Gastroesophageal sphincter (tissue), 4 donors: ENCODE data around the gene PPP1R14C. TPM values are rescaled to one million over a fixed set of nuclear protein-coding genes. Genes with fewer than 3 reads are reported as not detected.

Source experiments
- ATAC-seq: fragments of 150-250 bp; one replicate; pipeline ENCODE4 v1.9.1; 2016; ENCODE audit warnings: mild to moderate bottlenecking, moderate library complexity
- H3K27ac ChIP-seq, 4 donors: fragments of 200-600 bp; sonication (generic) in 3 of 4; 1 replicate in 3 of 4; 2 replicates in 1 of 4; pipeline ENCODE4 v1.5.1; 2016 to 2019
- H3K27me3 ChIP-seq: fragments of 200-600 bp; sonication (generic); one replicate; pipeline ENCODE4 v1.5.1; 2019
- H3K36me3 ChIP-seq, 2 donors: fragments of 200-600 bp; sonication (generic); one replicate each; pipeline ENCODE4 v1.5.1; 2019; ENCODE audit warnings: control low read depth in 1 of 2
- H3K4me1 ChIP-seq, 3 donors: fragments of 200-600 bp; sonication (generic); 1 replicate in 2 of 3; 2 replicates in 1 of 3; pipeline ENCODE4 v1.5.1; 2016 to 2019; ENCODE audit warnings: control low read depth in 2 of 3
- H3K4me3 ChIP-seq, 2 donors: fragments of 200-600 bp; sonication (generic); one replicate each; pipeline ENCODE4 v1.5.1; 2019; ENCODE audit warnings: mild to moderate bottlenecking in 1 of 2, moderate library complexity in 1 of 2
- H3K9me3 ChIP-seq, 3 donors: fragments of 200-600 bp; sonication (generic); one replicate each; pipeline ENCODE4 v1.5.1; 2017 to 2019; ENCODE audit warnings: control low read depth in 2 of 3
- CTCF ChIP-seq, 4 experiments: fragments of 200-600 bp in 2 of 4; fragments of 450-650 bp in 2 of 4; sonication (generic) in 1 of 4; IDR thresholded peaks; one replicate each; pipeline ENCODE4 v1.5.1; 2017 to 2019; ENCODE audit warnings: antibody characterized with exemption in 4 of 4, mild to moderate bottlenecking in 2 of 4, moderate library complexity in 2 of 4
- EP300 ChIP-seq: sonication (generic); formaldehyde crosslinking; IDR thresholded peaks from one replicate; pipeline ENCODE4 v1.6.1; 2017; ENCODE audit warnings: antibody characterized with exemption, mild to moderate bottlenecking
- POLR2A ChIP-seq, 2 donors: fragments of 450-650 bp; IDR thresholded peaks; one replicate each; pipeline ENCODE4 v1.6.1; 2017; ENCODE audit warnings: antibody characterized with exemption in 2 of 2, mild to moderate bottlenecking in 2 of 2, moderate library complexity in 1 of 2
- POLR2AphosphoS5 ChIP-seq: sonication (generic); formaldehyde crosslinking; IDR thresholded peaks from one replicate; pipeline ENCODE4 v1.6.1; 2017; ENCODE audit warnings: antibody characterized with exemption
- WGBS, 2 donors: methylation state at CpG; one replicate each; pipeline ENCODE4 v1.1.5; 2018; ENCODE audit warnings: low coverage in 1 of 2; 5-methylcytosine and 5-hydroxymethylcytosine counted together
- total RNA-seq, 4 donors: library from RNA; depleted of rRNA; stranded (reverse); fragments of >200 nt; gene quantifications; one replicate each; pipeline ENCODE4 v1.1.0, GENCODE V29; 2016

PPP1R14C gene
- total RNA-seq, 4 donors from 2014 or later = 0.12 to 1.5 TPM; not detected in 2

- no peak for ATAC-seq
- no peak for TF ChIP-seq POLR2AphosphoS5
- TF ChIP-seq CTCF (IDR thresholded peaks at IDR 0.05) = no peak
- no peak for TF ChIP-seq EP300
- TF ChIP-seq POLR2A (IDR thresholded peaks at IDR 0.05) = no peak
Measured at GRCh38 chr6:150182460-150183078, 39.7 kb downstream of the PPP1R14C start.

GRCh38 chr6:150183105-150183504 is 40.3 kb downstream of the PPP1R14C start:
- WGBS, 2 donors = 68 to 72% methylated on average over 4 of the region's 4 CpGs
- no peak overlapping the region for H3K4me3 ChIP-seq
- no peaks in the 10 kb centered on the region for H3K36me3 ChIP-seq
- TF ChIP-seq POLR2A (IDR thresholded peaks at IDR 0.05) = no peak
- TF ChIP-seq POLR2AphosphoS5 = no peak
- TF ChIP-seq CTCF (IDR thresholded peaks at IDR 0.05) = no peak
- TF ChIP-seq EP300 = no peak
- H3K27ac ChIP-seq = no peak overlapping the region
- H3K9me3 ChIP-seq = no peaks in the 10 kb centered on the region
- no peaks in the 10 kb centered on the region for H3K4me1 ChIP-seq
- no peak for ATAC-seq
- no peaks in the 10 kb centered on the region for H3K27me3 ChIP-seq

More at GRCh38 chr6:150182460-150183078, 39.7 kb downstream of the PPP1R14C start:
- H3K27ac ChIP-seq = no peak overlapping the region
- no peaks in the 10 kb centered on the region for H3K9me3 ChIP-seq
- no peaks in the 10 kb centered on the region for H3K27me3 ChIP-seq
- no peak overlapping the region for H3K4me3 ChIP-seq
- H3K4me1 ChIP-seq = no peaks in the 10 kb centered on the region
- 97 to 100% methylated on average over 1 to 4 of the region's 4 CpGs for WGBS, 2 donors
- H3K36me3 ChIP-seq = no peaks in the 10 kb centered on the region

DNA sequence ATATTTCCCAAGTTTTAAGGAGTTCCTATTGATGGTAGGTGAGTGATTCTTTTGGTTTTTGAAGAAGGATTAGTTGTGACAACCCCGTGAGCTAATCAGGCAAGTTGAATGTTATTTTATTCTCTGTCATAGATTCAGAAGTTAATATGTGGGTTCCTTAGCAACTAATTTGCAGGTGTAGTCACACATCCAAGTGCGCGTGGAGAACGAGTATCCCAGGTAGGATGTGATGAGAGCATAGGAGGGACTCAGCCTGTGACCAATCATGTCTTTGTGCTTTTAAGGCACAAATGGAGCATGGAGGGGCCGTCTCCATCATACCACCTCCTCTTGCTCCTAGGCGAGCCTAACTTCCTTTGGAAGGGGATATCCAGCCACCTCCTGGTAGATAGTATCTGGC is 41.1 kb downstream of the PPP1R14C start:
- 83 to 87% methylated on average over 1 to 5 of the region's 6 CpGs for WGBS, 2 donors
- no peak for ATAC-seq
- Histone ChIP-seq H3K4me1 (no peaks in the 10 kb centered on the region), H3K36me3 (no peaks in the 10 kb centered on the region), H3K27me3 (no peaks in the 10 kb centered on the region), H3K27ac (no peak overlapping the region), H3K4me3 (no peak overlapping the region), H3K9me3 (no peaks in the 10 kb centered on the region)
- TF ChIP-seq POLR2AphosphoS5 (no peak), CTCF (IDR thresholded peaks at IDR 0.05) (no peak), EP300 (no peak), POLR2A (IDR thresholded peaks at IDR 0.05) (no peak)

DNA sequence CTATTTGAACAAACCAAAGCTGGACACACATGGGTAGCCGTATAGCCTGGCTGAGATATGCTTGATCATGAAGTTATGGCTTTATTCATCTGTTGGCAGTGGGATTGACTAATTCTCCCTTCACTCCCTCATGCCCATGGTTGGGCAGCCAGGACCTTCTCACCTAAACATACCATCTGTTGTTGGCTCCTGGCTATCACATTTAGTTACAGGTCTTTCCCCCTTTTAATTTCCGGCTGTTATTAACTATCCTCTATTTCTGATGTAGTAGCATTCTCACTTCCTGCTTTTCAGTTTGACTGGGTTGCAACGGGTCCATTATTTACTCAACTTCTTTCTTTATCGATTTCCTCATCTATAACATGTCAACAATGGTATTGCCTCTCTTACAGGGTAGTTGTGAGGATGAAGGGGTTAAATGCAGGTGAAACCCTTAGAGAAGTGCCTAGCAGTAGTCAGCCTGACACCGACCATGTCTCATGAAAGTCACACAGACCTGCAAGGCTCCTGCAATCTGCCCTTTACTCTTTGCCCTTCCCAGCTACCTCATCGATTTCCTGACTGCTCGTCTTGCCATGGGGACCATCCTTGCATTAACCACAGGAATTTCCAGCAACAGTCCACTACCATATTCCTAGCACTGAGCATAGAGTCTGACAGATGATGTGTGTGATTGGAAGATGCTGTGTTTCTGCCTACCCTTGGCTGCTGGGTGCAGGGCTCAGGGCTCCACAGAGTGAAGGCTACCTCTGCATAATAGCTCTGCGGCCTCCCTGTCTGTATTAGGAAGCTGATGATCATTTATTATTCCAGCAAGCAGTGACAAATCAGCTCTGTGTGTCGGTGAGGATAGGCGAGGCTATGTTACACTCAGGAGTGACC is 42.2 kb downstream of the PPP1R14C start:
- TF ChIP-seq EP300 (no peak), POLR2AphosphoS5 (no peak), CTCF (IDR thresholded peaks at IDR 0.05) (no peak), POLR2A (IDR thresholded peaks at IDR 0.05) (no peak)
- whole genome bisulfite sequencing, 2 donors = 48 to 86% methylated on average over 4 to 5 of the region's 10 CpGs
- ATAC-seq = no peak
- H3K4me3 ChIP-seq = no peak overlapping the region
- H3K27me3 ChIP-seq = peaks cover 2% of the 10 kb centered on the region
- no peaks in the 10 kb centered on the region for H3K4me1 ChIP-seq
- no peaks in the 10 kb centered on the region for H3K9me3 ChIP-seq
- no peaks in the 10 kb centered on the region for H3K36me3 ChIP-seq
- H3K27ac ChIP-seq = no peak overlapping the region

DNA sequence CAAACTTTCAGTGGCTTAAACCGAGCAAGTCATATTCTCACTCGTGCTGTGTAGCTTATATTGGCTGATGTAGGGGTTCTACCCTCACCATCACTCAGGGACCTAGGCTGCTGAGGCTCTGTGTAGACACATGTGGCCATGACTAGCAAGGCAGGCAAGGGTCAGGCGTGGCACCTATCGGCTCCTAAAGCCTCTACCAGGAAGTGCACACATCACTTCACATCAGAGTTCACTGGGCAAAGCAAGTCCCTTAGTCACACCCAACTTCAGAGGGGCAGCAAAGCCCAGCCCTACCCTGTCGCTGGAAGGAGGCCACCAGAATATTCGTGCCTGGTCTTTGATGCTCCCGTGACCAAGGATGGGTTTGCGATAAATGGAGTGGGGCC is 42.9 kb downstream of the PPP1R14C start:
- Histone ChIP-seq H3K4me3 (no peak overlapping the region), H3K9me3 (no peaks in the 10 kb centered on the region), H3K36me3 (no peaks in the 10 kb centered on the region), H3K27ac (no peak overlapping the region), H3K27me3 (peaks cover 8% of the 10 kb centered on the region), H3K4me1 (no peaks in the 10 kb centered on the region)
- no peak for ATAC-seq
- WGBS, 2 donors = 81% methylated on average over 6 of the region's 8 CpGs; no CpG with 5 or more reads in 1 of the 2 donors
- no peak for TF ChIP-seq CTCF (IDR thresholded peaks at IDR 0.05)
